Panc1 (cell line): ENCODE results near the gene CHD1L. TPM values are rescaled to one million over a fixed set of nuclear protein-coding genes. Genes with fewer than 3 reads are reported as not detected.
"Not testable (repeated sequence)": the region's sequence is repeated elsewhere in the genome, so short reads cannot be mapped to it uniquely, and the experiment has no call there.

Experiments
- ATAC-seq: fragments of 200-7000 bp; cut with Tn5 transposase; 2 replicates; pipeline ENCODE4 v1.9.1; 2020; ENCODE audit warnings: mild to moderate bottlenecking, moderate library complexity
- BruUV-seq: library from RNA; stranded (reverse); fragments of 400-500 nt; replicated peaks from 2 replicates; lab custom pipeline; 2021; lab: Mats Ljungman, UMichigan
- CTCF ChIA-PET: fragments of 300-600 bp; sonication (Branson Sonifier 250); formaldehyde crosslinking; loops from one replicate; lab custom pipeline; 2022; ENCODE audit warnings: antibody characterized with exemption; lab: Charles Lee
- POLR2A ChIA-PET: fragments of 300-600 bp; sonication (Branson Sonifier 250); formaldehyde crosslinking; loops from one replicate; lab custom pipeline; 2022; ENCODE audit warnings: antibody characterized with exemption; lab: Charles Lee
- DNase-seq: peaks from one replicate; pipeline ENCODE4 v3.0.0-alpha.2; 2010; ENCODE audit warnings: low read depth, low spot score
- H3K27ac ChIP-seq: 2 replicates; pipeline ENCODE4 v1.5.1; 2011; ENCODE audit warnings: mild to moderate bottlenecking, low read length, inconsistent platforms
- H3K27me3 ChIP-seq: fragments of 200-500 bp; sonication (Bioruptor generic); 2 replicates; pipeline ENCODE4 v1.6.0; 2014; ENCODE audit warnings: low read length, inconsistent platforms; ENCODE audit not compliant: control insufficient read depth, insufficient read depth
- H3K36me3 ChIP-seq: fragments of 200-500 bp; sonication (Bioruptor generic); 2 replicates; pipeline ENCODE4 v1.5.1; 2014; ENCODE audit warnings: inconsistent platforms, mild to moderate bottlenecking, low read length, moderate library complexity; ENCODE audit not compliant: control insufficient read depth, insufficient read depth
- H3K4me1 ChIP-seq: 2 replicates; pipeline ENCODE4 v1.5.1; 2011; ENCODE audit warnings: inconsistent platforms, mild to moderate bottlenecking, low read length, moderate library complexity; ENCODE audit not compliant: control insufficient read depth, insufficient read depth
- H3K4me3 ChIP-seq, 2 experiments: 2 replicates each; pipeline ENCODE4 v1.5.1; 2011 to 2012; ENCODE audit warnings: low read depth in 2 of 2, low read length in 2 of 2, mild to moderate bottlenecking in 2 of 2, inconsistent platforms in 1 of 2, moderate library complexity in 1 of 2
- H3K9me3 ChIP-seq: fragments of 200-500 bp; sonication (Bioruptor generic); 2 replicates; pipeline ENCODE4 v1.5.1; 2014; ENCODE audit warnings: low read depth, mild to moderate bottlenecking, inconsistent platforms, low read length, moderate library complexity; ENCODE audit not compliant: control insufficient read depth, insufficient read depth
- POLR2AphosphoS5 ChIP-seq: IDR thresholded peaks from 2 replicates; pipeline ENCODE4 v1.6.1; 2012; ENCODE audit warnings: mild to moderate bottlenecking, low read depth, low read length, moderate library complexity
- SIN3A ChIP-seq: IDR thresholded peaks from 2 replicates; pipeline ENCODE4 v1.6.1; 2012; ENCODE audit warnings: low read depth, mild to moderate bottlenecking, low read length, moderate library complexity, borderline replicate concordance; ENCODE audit not compliant: insufficient read depth
- TCF7L2 ChIP-seq: IDR thresholded peaks from 2 replicates; pipeline ENCODE4 v1.6.1; 2011; ENCODE audit warnings: mild to moderate bottlenecking, low read depth, low read length, inconsistent platforms
- in situ Hi-C: cut with HindIII; loops from 2 replicates; pipeline ENCODE4 v1.10.0; 2016; ENCODE audit warnings: low sequenced_read_pairs, low pct_unique_long_range_greater_than_20kb
- intact Hi-C: fragments of 100-400 bp; cut with micrococcal nuclease; formaldehyde crosslinking; loops from one replicate; pipeline ENCODE4 v1.10.0; 2022; ENCODE audit not compliant: unreplicated experiment
- total RNA-seq: library from RNA; stranded (reverse); gene quantifications from one replicate; pipeline ENCODE4 v1.2.1, GENCODE V29; 2021; ENCODE audit not compliant: unreplicated experiment
- TF ChIP-seq, protein P1 (sequence below): fragments of 450-650 bp; IDR thresholded peaks from 2 replicates; pipeline ENCODE4 v1.5.1; 2017; ENCODE audit warnings: mild to moderate bottlenecking
- TF ChIP-seq, protein P2 (sequence below), 2 experiments: IDR thresholded peaks; 2 replicates each; pipeline ENCODE4 v1.6.1; 2011 to 2012; ENCODE audit warnings: low read depth in 2 of 2, control low read depth in 1 of 2, low read length in 1 of 2, mild to moderate bottlenecking in 1 of 2, moderate library complexity in 1 of 2; ENCODE audit not compliant: insufficient read depth in 1 of 2

The CHD1L gene
- total RNA-seq, 1 experiment from 2014 or later, result 48.3 TPM

GRCh38 chr1:147297438-147297837 lies 55.0 kb downstream of the CHD1L start:
- in situ Hi-C loops, result no loop called here
- H3K4me1 ChIP-seq, result no peaks in the 10 kb centered on the region
- intact Hi-C loops, result no loop called here
- no peak overlapping the region for H3K4me3 ChIP-seq
- no peaks in the 10 kb centered on the region for H3K27me3 ChIP-seq
- no peak for DNase-seq
- peaks cover 16% of the 10 kb centered on the region for H3K9me3 ChIP-seq
- TF ChIP-seq TCF7L2, result no peak
- no peak for TF ChIP-seq SIN3A
- TF ChIP-seq, protein P1, sequence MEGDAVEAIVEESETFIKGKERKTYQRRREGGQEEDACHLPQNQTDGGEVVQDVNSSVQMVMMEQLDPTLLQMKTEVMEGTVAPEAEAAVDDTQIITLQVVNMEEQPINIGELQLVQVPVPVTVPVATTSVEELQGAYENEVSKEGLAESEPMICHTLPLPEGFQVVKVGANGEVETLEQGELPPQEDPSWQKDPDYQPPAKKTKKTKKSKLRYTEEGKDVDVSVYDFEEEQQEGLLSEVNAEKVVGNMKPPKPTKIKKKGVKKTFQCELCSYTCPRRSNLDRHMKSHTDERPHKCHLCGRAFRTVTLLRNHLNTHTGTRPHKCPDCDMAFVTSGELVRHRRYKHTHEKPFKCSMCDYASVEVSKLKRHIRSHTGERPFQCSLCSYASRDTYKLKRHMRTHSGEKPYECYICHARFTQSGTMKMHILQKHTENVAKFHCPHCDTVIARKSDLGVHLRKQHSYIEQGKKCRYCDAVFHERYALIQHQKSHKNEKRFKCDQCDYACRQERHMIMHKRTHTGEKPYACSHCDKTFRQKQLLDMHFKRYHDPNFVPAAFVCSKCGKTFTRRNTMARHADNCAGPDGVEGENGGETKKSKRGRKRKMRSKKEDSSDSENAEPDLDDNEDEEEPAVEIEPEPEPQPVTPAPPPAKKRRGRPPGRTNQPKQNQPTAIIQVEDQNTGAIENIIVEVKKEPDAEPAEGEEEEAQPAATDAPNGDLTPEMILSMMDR, result no peak
- no peak for TF ChIP-seq POLR2AphosphoS5
- TF ChIP-seq, protein P2, sequence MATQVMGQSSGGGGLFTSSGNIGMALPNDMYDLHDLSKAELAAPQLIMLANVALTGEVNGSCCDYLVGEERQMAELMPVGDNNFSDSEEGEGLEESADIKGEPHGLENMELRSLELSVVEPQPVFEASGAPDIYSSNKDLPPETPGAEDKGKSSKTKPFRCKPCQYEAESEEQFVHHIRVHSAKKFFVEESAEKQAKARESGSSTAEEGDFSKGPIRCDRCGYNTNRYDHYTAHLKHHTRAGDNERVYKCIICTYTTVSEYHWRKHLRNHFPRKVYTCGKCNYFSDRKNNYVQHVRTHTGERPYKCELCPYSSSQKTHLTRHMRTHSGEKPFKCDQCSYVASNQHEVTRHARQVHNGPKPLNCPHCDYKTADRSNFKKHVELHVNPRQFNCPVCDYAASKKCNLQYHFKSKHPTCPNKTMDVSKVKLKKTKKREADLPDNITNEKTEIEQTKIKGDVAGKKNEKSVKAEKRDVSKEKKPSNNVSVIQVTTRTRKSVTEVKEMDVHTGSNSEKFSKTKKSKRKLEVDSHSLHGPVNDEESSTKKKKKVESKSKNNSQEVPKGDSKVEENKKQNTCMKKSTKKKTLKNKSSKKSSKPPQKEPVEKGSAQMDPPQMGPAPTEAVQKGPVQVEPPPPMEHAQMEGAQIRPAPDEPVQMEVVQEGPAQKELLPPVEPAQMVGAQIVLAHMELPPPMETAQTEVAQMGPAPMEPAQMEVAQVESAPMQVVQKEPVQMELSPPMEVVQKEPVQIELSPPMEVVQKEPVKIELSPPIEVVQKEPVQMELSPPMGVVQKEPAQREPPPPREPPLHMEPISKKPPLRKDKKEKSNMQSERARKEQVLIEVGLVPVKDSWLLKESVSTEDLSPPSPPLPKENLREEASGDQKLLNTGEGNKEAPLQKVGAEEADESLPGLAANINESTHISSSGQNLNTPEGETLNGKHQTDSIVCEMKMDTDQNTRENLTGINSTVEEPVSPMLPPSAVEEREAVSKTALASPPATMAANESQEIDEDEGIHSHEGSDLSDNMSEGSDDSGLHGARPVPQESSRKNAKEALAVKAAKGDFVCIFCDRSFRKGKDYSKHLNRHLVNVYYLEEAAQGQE (IDR thresholded peaks at IDR 0.05; ENCODE audit: insufficient read depth in 1 of 2, low read depth in 2 of 2, low read length in 1 of 2), result no peak
- H3K36me3 ChIP-seq, result peaks cover 11% of the 10 kb centered on the region
- no TSS peak for BruUV-seq
- no peak for ATAC-seq
- ChIA-PET CTCF (no interaction called here), POLR2A (no interaction called here)
- no peak overlapping the region for H3K27ac ChIP-seq

- H3K27ac ChIP-seq, ATAC-seq, H3K9me3 ChIP-seq, DNase-seq, in situ Hi-C loops, H3K4me3 ChIP-seq, POLR2A ChIA-PET, H3K4me1 ChIP-seq, CTCF ChIA-PET, BruUV-seq, H3K36me3 ChIP-seq, H3K27me3 ChIP-seq, intact Hi-C loops: not testable (repeated sequence)
Measured at GRCh38 chr1:147305803-147306202, 63.3 kb downstream of the CHD1L start.

GRCh38 chr1:147316968-147317367 lies 74.5 kb downstream of the CHD1L start:
- no TSS peak for BruUV-seq
- H3K27ac ChIP-seq, result no peak overlapping the region
- no peak overlapping the region for H3K4me3 ChIP-seq
- no peaks in the 10 kb centered on the region for H3K36me3 ChIP-seq
- no peaks in the 10 kb centered on the region for H3K9me3 ChIP-seq
- no peaks in the 10 kb centered on the region for H3K27me3 ChIP-seq
- TF ChIP-seq TCF7L2, result no peak
- TF ChIP-seq, protein P1, result no peak
- TF ChIP-seq POLR2AphosphoS5, result no peak
- TF ChIP-seq, protein P2 (IDR thresholded peaks at IDR 0.05; ENCODE audit: insufficient read depth in 1 of 2, low read depth in 2 of 2, low read length in 1 of 2), result no peak
- no peak for TF ChIP-seq SIN3A
- in situ Hi-C loops, result no loop called here
- ChIA-PET POLR2A (no interaction called here), CTCF (no interaction called here)
- no peaks in the 10 kb centered on the region for H3K4me1 ChIP-seq
- no peak for DNase-seq
- intact Hi-C loops, result no loop called here
- ATAC-seq, result no peak
